RWPE2 (cell line): ENCODE data around the gene ROCK2.

Experiments
- ATAC-seq: fragments of 200-7000 bp; cut with Tn5 transposase; 3 replicates; pipeline ENCODE4 v1.9.1; 2021; ENCODE audit warnings: low read depth
- DNase-seq: peaks from one replicate; pipeline ENCODE4 v3.0.0-alpha.2; 2020; ENCODE audit warnings: low spot score
- H3K27ac ChIP-seq: fragments of 450-650 bp; 2 replicates; pipeline ENCODE4 v1.5.1; 2017; ENCODE audit warnings: mild to moderate bottlenecking; ENCODE audit not compliant: poor library complexity, severe bottlenecking
- H3K27me3 ChIP-seq: fragments of 250-450 bp; sonication (Bioruptor Pico); 2 replicates; pipeline ENCODE4 v1.5.1; 2021; ENCODE audit warnings: mild to moderate bottlenecking, moderate library complexity; ENCODE audit not compliant: insufficient read depth, poor library complexity, severe bottlenecking
- H3K36me3 ChIP-seq: fragments of 250-450 bp; sonication (Bioruptor Pico); 2 replicates; pipeline ENCODE4 v1.5.1; 2020; ENCODE audit warnings: low read depth, mild to moderate bottlenecking, moderate library complexity
- H3K4me1 ChIP-seq: fragments of 250-450 bp; sonication (Bioruptor Pico); 2 replicates; pipeline ENCODE4 v1.5.1; 2021; ENCODE audit warnings: mild to moderate bottlenecking, moderate library complexity; ENCODE audit not compliant: insufficient read depth, poor library complexity, severe bottlenecking
- H3K4me3 ChIP-seq: fragments of 250-450 bp; sonication (Bioruptor Pico); 2 replicates; pipeline ENCODE4 v1.5.1; 2021; ENCODE audit warnings: mild to moderate bottlenecking, moderate library complexity; ENCODE audit not compliant: severe bottlenecking
- H3K9me3 ChIP-seq: fragments of 250-450 bp; sonication (Bioruptor Pico); 2 replicates; pipeline ENCODE4 v1.5.1; 2021; ENCODE audit warnings: mild to moderate bottlenecking, moderate library complexity; ENCODE audit not compliant: severe bottlenecking
- TF ChIP-seq, protein P1 (sequence below): fragments of 450-650 bp; IDR thresholded peaks from one replicate; pipeline ENCODE4 v1.5.1; 2017; ENCODE audit warnings: mild to moderate bottlenecking, moderate library complexity; ENCODE audit not compliant: poor library complexity, severe bottlenecking

ROCK2 gene

DNA sequence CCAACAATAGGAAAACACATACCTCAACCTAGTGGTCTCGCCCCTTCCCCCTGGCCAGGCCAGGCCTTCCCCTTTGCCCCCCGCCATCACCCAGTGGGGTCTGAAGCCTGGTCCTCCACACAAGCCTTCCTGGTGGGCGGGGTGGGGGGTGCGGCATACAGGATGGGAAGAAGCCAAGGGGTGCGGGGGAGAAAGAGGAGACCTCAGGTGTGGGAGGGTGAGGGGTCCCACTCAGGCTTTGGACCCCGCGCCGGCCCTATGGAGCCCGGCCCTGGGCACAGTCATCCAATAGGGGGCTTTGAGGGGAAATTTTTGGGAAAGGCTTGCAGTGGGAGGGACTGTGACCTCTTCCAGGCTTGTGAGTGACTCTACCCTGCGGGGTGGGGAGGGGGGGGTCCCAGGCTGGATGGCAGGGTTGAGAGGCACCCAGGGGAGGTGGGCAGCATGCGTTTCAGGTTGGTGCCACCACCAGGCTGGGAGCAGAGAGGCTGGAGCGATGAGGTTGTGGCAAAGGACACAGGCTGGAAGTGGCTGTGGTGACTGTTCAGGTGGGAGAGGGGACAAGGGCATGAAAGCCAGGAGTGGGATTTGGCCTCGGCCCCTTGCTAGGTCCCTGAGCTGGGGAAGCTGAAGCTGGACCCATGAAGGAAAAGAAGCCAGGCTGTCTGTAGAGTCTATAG, 187.9 kb downstream of the ROCK2 start:
- TF ChIP-seq, protein P1, sequence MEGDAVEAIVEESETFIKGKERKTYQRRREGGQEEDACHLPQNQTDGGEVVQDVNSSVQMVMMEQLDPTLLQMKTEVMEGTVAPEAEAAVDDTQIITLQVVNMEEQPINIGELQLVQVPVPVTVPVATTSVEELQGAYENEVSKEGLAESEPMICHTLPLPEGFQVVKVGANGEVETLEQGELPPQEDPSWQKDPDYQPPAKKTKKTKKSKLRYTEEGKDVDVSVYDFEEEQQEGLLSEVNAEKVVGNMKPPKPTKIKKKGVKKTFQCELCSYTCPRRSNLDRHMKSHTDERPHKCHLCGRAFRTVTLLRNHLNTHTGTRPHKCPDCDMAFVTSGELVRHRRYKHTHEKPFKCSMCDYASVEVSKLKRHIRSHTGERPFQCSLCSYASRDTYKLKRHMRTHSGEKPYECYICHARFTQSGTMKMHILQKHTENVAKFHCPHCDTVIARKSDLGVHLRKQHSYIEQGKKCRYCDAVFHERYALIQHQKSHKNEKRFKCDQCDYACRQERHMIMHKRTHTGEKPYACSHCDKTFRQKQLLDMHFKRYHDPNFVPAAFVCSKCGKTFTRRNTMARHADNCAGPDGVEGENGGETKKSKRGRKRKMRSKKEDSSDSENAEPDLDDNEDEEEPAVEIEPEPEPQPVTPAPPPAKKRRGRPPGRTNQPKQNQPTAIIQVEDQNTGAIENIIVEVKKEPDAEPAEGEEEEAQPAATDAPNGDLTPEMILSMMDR: no peak
- no peak for DNase-seq
- ATAC-seq: no peak
- no peaks in the 10 kb centered on the region for H3K27me3 ChIP-seq
- no peaks in the 10 kb centered on the region for H3K9me3 ChIP-seq
- H3K36me3 ChIP-seq: no peaks in the 10 kb centered on the region
- H3K27ac ChIP-seq: no peak overlapping the region
- H3K4me1 ChIP-seq: no peaks in the 10 kb centered on the region
- H3K4me3 ChIP-seq: no peak overlapping the region

DNA sequence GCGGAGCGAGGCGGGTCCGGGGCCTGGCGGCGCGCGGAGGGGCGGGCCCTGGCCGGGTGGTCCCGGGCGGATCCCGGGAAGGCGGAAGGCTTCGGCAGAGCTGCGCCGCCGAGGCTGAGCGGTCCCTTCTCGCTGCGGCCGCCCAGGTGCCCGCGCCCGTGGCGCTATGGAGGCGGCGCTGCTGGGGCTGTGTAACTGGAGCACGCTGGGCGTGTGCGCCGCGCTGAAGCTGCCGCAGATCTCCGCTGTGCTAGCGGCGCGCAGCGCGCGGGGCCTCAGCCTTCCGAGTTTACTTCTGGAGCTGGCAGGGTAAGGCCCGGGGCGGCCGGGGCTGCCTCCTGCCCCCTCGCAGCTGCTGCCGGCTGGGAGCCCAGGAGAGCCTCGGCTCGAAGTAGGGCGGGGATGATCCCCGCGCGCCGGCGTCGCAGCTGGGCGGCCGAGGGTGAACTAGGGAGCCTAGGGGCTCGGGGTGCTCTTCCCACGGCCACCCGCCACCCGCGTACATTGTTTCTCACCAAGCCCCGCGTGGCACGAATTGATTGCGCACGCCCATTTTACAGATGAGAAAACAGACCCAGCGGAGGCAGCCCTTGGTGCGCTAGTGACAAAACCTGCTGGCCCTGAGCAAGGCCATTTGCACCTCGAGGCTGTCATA, 188.9 kb downstream of the ROCK2 start, which contains the start of gene SLC66A3:
Gene SLC66A3, plus strand, starts transcription at position 87 of the 655 bp plus-strand sequence. Its CDS starts 80 bp downstream, at position 167.
- H3K27ac ChIP-seq: peak within 1 kb of the TSS; percentile 41
- H3K4me1 ChIP-seq: no peaks in the 10 kb centered on the region
- peak within 1 kb of the TSS; percentile 49 for H3K4me3 ChIP-seq
- no peaks in the 10 kb centered on the region for H3K9me3 ChIP-seq
- TF ChIP-seq, protein P1: no peak
- ATAC-seq: peak; percentile 86
- no peaks in the 10 kb centered on the region for H3K27me3 ChIP-seq
- no peaks in the 10 kb centered on the region for H3K36me3 ChIP-seq
- no peak for DNase-seq

DNA sequence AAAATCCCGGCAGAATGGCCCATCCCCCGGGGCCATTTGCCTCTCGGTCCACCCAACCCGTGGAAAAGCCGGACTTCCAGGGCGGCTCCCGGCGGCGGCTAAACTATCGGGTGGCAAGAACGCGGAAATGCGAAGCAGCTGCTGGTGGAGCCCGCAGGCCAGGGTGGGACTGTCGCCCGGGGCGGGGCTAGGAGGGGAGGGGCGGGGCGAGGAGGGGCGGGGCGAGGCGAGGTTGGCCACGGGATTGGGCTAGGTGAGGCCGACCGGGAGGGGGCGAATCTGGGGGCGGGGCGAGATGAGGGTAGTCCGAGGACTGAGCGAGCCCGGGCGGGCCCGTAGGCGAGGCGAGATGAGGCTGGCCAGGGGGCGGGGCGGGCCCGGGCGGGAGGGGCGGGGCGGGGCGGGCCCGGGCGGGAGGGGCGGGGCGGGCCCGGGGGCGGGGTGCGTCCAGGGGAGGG, 189.5 kb downstream of the ROCK2 start:
- Histone ChIP-seq H3K4me1 (no peaks in the 10 kb centered on the region), H3K27me3 (no peaks in the 10 kb centered on the region), H3K27ac (peak overlapping the region; percentile 41), H3K36me3 (no peaks in the 10 kb centered on the region), H3K4me3 (peak overlapping the region; percentile 49), H3K9me3 (no peaks in the 10 kb centered on the region)
- peak; percentile 97 for DNase-seq
- TF ChIP-seq, protein P1: no peak
- ATAC-seq: peak; percentile 76

DNA sequence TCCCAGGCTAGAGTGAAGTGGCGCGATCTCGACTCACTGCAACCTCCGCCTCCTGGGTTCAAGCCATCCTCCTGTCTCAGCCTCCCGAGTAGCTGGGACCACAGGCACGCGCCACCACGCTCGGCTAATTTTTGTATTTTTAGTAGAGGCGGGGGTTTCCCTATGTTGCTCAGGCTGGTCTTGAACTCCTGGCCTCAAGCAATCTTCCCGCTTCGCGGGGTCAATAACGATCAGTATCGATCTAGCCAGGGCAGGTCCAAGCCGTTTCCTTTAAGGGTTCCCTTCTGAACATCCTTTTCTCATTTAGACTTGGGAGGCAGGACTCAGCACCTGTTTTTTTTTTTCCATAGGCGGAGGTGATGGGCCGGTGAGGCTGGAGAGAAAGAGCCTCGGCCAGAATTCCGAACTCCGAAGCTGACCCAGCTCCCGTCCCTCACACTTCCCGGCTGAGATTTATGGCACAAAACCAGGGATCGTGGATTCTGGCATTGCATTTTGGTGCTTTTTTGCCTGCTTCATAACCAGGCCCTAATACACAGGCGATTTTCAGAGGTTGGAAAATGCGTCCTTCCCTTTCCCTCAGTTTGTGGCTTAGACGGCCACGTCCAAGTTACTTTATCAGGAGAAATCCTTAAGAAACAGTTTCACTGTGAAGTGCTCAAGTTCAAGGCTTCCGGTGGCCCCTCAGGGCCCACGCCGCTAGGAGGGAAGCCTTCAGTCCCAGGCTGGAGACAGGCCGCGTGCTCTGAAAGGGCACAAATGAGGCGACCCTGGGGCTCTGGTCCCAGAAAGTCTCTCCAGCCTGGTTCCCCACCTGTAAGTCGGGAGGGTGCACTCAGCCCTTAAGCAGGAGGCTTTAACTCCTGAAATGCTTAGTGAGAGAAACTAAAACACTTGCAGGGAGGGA, 190.2 kb downstream of the ROCK2 start:
- TF ChIP-seq, protein P1: no peak
- H3K9me3 ChIP-seq: no peaks in the 10 kb centered on the region
- DNase-seq (no peak), ATAC-seq (no peak)
- H3K27me3 ChIP-seq: no peaks in the 10 kb centered on the region
- H3K27ac ChIP-seq: peak overlapping the region; percentile 41
- H3K4me1 ChIP-seq: no peaks in the 10 kb centered on the region
- peak overlapping the region; percentile 25 for H3K4me3 ChIP-seq
- H3K36me3 ChIP-seq: no peaks in the 10 kb centered on the region
